H9 (cell line): ENCODE results near the gene BIRC5. TPM values are rescaled to one million over a fixed set of nuclear protein-coding genes. Genes with fewer than 3 reads are reported as not detected.

ENCODE experiments used
- DNase-seq: peaks from one replicate; pipeline ENCODE4 v3.0.0-alpha.2; 2017
- H2AFZ ChIP-seq: one replicate; pipeline ENCODE4 v1.6.1; 2013; ENCODE audit warnings: mild to moderate bottlenecking, low read length, control low read depth, moderate library complexity
- H2AK5ac ChIP-seq: 2 replicates; pipeline ENCODE4 v1.6.1; 2013; ENCODE audit warnings: low read length, control low read depth, mixed read lengths; ENCODE audit not compliant: insufficient read length
- H2BK120ac ChIP-seq: one replicate; pipeline ENCODE4 v1.6.1; 2013; ENCODE audit warnings: low read depth, mild to moderate bottlenecking, low read length, control low read depth, inconsistent platforms; ENCODE audit not compliant: poor library complexity, severe bottlenecking
- H2BK12ac ChIP-seq: 2 replicates; pipeline ENCODE4 v1.6.1; 2013; ENCODE audit warnings: low read length, control low read depth, mixed read lengths, low read depth; ENCODE audit not compliant: insufficient read length
- H2BK15ac ChIP-seq: 2 replicates; pipeline ENCODE4 v1.6.1; 2013; ENCODE audit warnings: low read depth, low read length, control low read depth
- H2BK20ac ChIP-seq: one replicate; pipeline ENCODE4 v1.6.1; 2013; ENCODE audit warnings: low read depth, mild to moderate bottlenecking, low read length, control low read depth, inconsistent platforms; ENCODE audit not compliant: poor library complexity, severe bottlenecking
- H2BK5ac ChIP-seq: 2 replicates; pipeline ENCODE4 v1.6.1; 2013; ENCODE audit warnings: low read length, control low read depth, mixed read lengths; ENCODE audit not compliant: insufficient read length
- H3K14ac ChIP-seq: 2 replicates; pipeline ENCODE4 v1.6.1; 2013; ENCODE audit warnings: low read length, control low read depth; ENCODE audit not compliant: insufficient read depth
- H3K18ac ChIP-seq: 2 replicates; pipeline ENCODE4 v1.6.1; 2013; ENCODE audit warnings: low read depth, mild to moderate bottlenecking, mixed read lengths, low read length, control low read depth; ENCODE audit not compliant: insufficient read length
- H3K23ac ChIP-seq: 2 replicates; pipeline ENCODE4 v1.6.1; 2013; ENCODE audit warnings: low read length, control low read depth, mixed read lengths, low read depth; ENCODE audit not compliant: insufficient read length
- H3K23me2 ChIP-seq: 2 replicates; pipeline ENCODE4 v1.6.1; 2013; ENCODE audit warnings: low read depth, mild to moderate bottlenecking, mixed read lengths, low read length, control low read depth; ENCODE audit not compliant: insufficient read length, poor library complexity, severe bottlenecking
- H3K27ac ChIP-seq: 2 replicates; pipeline ENCODE4 v1.5.1; 2013; ENCODE audit warnings: low read length, control low read depth, mixed read lengths, low read depth; ENCODE audit not compliant: insufficient read length
- H3K27me3 ChIP-seq: 2 replicates; pipeline ENCODE4 v1.6.1; 2013; ENCODE audit warnings: low read length, control low read depth, inconsistent platforms; ENCODE audit not compliant: insufficient read depth
- H3K4ac ChIP-seq: 2 replicates; pipeline ENCODE4 v1.6.1; 2013; ENCODE audit warnings: low read depth, mild to moderate bottlenecking, control low read depth, inconsistent platforms, low read length, moderate library complexity
- H3K4me1 ChIP-seq: 2 replicates; pipeline ENCODE4 v1.6.1; 2013; ENCODE audit warnings: low read length, control low read depth, inconsistent platforms; ENCODE audit not compliant: insufficient read depth
- H3K4me2 ChIP-seq: 2 replicates; pipeline ENCODE4 v1.6.1; 2013; ENCODE audit warnings: low read length, control low read depth, mixed read lengths; ENCODE audit not compliant: insufficient read length, insufficient read depth
- H3K56ac ChIP-seq: 2 replicates; pipeline ENCODE4 v1.6.1; 2013; ENCODE audit warnings: low read depth, mild to moderate bottlenecking, mixed read lengths, low read length, control low read depth; ENCODE audit not compliant: insufficient read length
- H3K79me1 ChIP-seq: 2 replicates; pipeline ENCODE4 v1.6.1; 2013; ENCODE audit warnings: low read depth, mild to moderate bottlenecking, moderate library complexity, low read length, control low read depth, inconsistent platforms; ENCODE audit not compliant: insufficient read depth, poor library complexity, severe bottlenecking
- H3K79me2 ChIP-seq: 2 replicates; pipeline ENCODE4 v1.6.1; 2013; ENCODE audit warnings: low read length, control low read depth, inconsistent platforms; ENCODE audit not compliant: insufficient read depth
- H3K9ac ChIP-seq: 2 replicates; pipeline ENCODE4 v1.6.1; 2013; ENCODE audit warnings: low read length, control low read depth, mixed read lengths; ENCODE audit not compliant: insufficient read length; ENCODE audit errors: extremely low read depth
- H3K9me3 ChIP-seq: one replicate; pipeline ENCODE4 v1.6.1; 2013; ENCODE audit warnings: low read depth, low read length, inconsistent platforms; ENCODE audit not compliant: control insufficient read depth
- H3T11ph ChIP-seq: one replicate; pipeline ENCODE4 v1.6.1; 2013; ENCODE audit warnings: mild to moderate bottlenecking, low read length, control low read depth, inconsistent platforms
- H4K20me1 ChIP-seq: one replicate; pipeline ENCODE4 v1.6.1; 2013; ENCODE audit not compliant: control insufficient read depth, insufficient read length, insufficient read depth
- H4K5ac ChIP-seq: 2 replicates; pipeline ENCODE4 v1.6.1; 2013; ENCODE audit warnings: low read depth, mild to moderate bottlenecking, mixed read lengths, low read length, control low read depth; ENCODE audit not compliant: insufficient read length
- H4K8ac ChIP-seq: replicated peaks from 2 replicates; pipeline ENCODE4 v1.6.1; 2013; ENCODE audit warnings: low read length, control low read depth, mixed read lengths, low read depth; ENCODE audit not compliant: insufficient read length
- H4K91ac ChIP-seq: 2 replicates; pipeline ENCODE4 v1.6.1; 2013; ENCODE audit warnings: low read depth, mild to moderate bottlenecking, moderate library complexity, mixed read lengths, low read length, control low read depth; ENCODE audit not compliant: insufficient read length
- H3K27ac Mint-ChIP-seq, 3 experiments: 2 replicates in 2 of 3; 3 replicates in 1 of 3; pipeline ENCODE4 v1.8.0; 2020 to 2021; ENCODE audit warnings: mixed read lengths in 3 of 3, mild to moderate bottlenecking in 1 of 3, moderate library complexity in 1 of 3
- H3K27me3 Mint-ChIP-seq: 2 replicates; pipeline ENCODE4 v1.8.0; 2021; ENCODE audit warnings: low read depth, mild to moderate bottlenecking, moderate library complexity, mixed read lengths
- H3K36me3 Mint-ChIP-seq, 3 experiments: 2 replicates in 2 of 3; 3 replicates in 1 of 3; pipeline ENCODE4 v1.8.0; 2020 to 2021; ENCODE audit warnings: low read depth in 3 of 3, mixed read lengths in 3 of 3; ENCODE audit not compliant: insufficient read depth in 1 of 3
- H3K4me1 Mint-ChIP-seq, 2 experiments: 2 replicates each; pipeline ENCODE4 v1.8.0; 2020; ENCODE audit warnings: mixed read lengths in 2 of 2
- H3K4me3 Mint-ChIP-seq, 2 experiments: 2 replicates in 1 of 2; 3 replicates in 1 of 2; pipeline ENCODE4 v1.8.0; 2020 to 2021; ENCODE audit warnings: mild to moderate bottlenecking in 2 of 2, mixed read lengths in 2 of 2, moderate library complexity in 1 of 2
- H3K9me3 Mint-ChIP-seq, 2 experiments: 2 replicates in 1 of 2; 3 replicates in 1 of 2; pipeline ENCODE4 v1.8.0; 2020; ENCODE audit warnings: mild to moderate bottlenecking in 2 of 2, mixed read lengths in 2 of 2, moderate library complexity in 1 of 2
- WGBS: extraction: QIAGEN DNeasy Blood & Tissue Kit; methylation state at CpG from one replicate; pipeline ENCODE4 v1.1.7; 2013; ENCODE audit warnings: missing lambda C conversion rate, low lambda C conversion rate, mixed read lengths; ENCODE audit not compliant: insufficient read length; ENCODE audit errors: extremely low coverage; 5-methylcytosine and 5-hydroxymethylcytosine counted together
- total RNA-seq: library from RNA; stranded (reverse); gene quantifications from 2 replicates; pipeline ENCODE4 v1.2.1, GENCODE V29; 2021
- TF ChIP-seq, protein P1 (sequence below): fragments of 200-600 bp; sonication (generic); conservative IDR thresholded peaks from 3 replicates; pipeline ENCODE4 v1.8.0; 2021; ENCODE audit warnings: antibody characterized with exemption, mild to moderate bottlenecking

Gene BIRC5
- total RNA-seq, 1 experiment from 2014 or later, result 97.8 TPM

DNA sequence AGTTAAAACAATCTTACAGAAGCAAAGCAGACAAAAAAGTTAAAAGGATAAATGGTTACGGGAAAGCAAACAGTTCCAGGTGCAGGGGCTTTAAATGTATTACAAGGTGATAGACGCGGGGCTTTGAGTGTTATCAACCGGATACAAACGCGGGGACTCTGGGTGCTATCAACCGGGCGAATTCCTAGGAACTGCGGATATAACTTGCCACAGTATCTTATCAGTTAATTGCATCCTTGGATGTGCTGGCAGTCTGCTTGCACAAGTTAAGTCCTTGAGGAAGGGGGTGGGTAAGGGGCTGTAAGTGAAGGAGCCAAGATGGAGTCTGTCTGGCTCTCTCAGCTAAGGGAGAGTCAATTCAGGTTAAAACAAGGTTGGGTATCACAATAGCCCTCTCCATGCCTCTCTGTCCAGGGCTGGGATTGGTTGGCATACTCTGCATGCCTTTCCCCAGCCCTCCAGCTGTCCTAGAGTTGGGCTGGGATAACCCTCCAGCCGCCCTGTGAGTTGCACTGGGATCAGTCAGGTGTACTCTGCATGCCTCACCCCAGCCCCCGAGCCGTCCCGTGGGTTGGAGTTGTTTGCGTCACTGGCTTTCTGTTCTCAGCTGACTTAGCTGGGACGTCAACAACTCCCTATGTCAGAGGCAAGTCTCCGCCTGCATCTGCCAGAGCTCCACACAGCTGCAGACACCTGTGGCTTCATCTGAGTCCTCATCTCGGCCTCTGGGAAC, 58.3 kb downstream of the BIRC5 start:
- TF ChIP-seq, protein P1, sequence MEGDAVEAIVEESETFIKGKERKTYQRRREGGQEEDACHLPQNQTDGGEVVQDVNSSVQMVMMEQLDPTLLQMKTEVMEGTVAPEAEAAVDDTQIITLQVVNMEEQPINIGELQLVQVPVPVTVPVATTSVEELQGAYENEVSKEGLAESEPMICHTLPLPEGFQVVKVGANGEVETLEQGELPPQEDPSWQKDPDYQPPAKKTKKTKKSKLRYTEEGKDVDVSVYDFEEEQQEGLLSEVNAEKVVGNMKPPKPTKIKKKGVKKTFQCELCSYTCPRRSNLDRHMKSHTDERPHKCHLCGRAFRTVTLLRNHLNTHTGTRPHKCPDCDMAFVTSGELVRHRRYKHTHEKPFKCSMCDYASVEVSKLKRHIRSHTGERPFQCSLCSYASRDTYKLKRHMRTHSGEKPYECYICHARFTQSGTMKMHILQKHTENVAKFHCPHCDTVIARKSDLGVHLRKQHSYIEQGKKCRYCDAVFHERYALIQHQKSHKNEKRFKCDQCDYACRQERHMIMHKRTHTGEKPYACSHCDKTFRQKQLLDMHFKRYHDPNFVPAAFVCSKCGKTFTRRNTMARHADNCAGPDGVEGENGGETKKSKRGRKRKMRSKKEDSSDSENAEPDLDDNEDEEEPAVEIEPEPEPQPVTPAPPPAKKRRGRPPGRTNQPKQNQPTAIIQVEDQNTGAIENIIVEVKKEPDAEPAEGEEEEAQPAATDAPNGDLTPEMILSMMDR, result no peak
- Histone ChIP-seq H3K4me2 (no peak overlapping the region), H3K9me3 (no peaks in the 10 kb centered on the region), H2BK120ac (no peak overlapping the region), H4K91ac (no peak overlapping the region), H3K27ac (no peak overlapping the region), H2BK12ac (no peak overlapping the region), H3K79me1 (no peaks in the 10 kb centered on the region), H2BK15ac (no peak overlapping the region), H2AK5ac (no peak overlapping the region), H4K5ac (no peak overlapping the region), H4K8ac (no peak overlapping the region), H3K56ac (no peak overlapping the region), H3K14ac (no peak overlapping the region; the same call in 1 of the 2 replicates), H3K23ac (no peak overlapping the region), H3K79me2 (no peaks in the 10 kb centered on the region), H4K20me1 (no peaks in the 10 kb centered on the region), H3K4me1 (peaks cover 4% of the 10 kb centered on the region; the same call in 1 of the 2 replicates), H3K4ac (no peak overlapping the region), H3K18ac (no peak overlapping the region), H3K27me3 (no peaks in the 10 kb centered on the region; the same call in 1 of the 2 replicates), H3K23me2 (peaks cover 4% of the 10 kb centered on the region), H2BK20ac (no peak overlapping the region), H3T11ph (no peak overlapping the region), H3K9ac (no peak overlapping the region), H2BK5ac (no peak overlapping the region), H2AFZ (no peak overlapping the region)
- Mint-ChIP-seq H3K4me1 (peaks cover 40 to 61% of the 10 kb centered on the region in 2 experiments), H3K9me3 (peaks cover 0 to 4% of the 10 kb centered on the region in 2 experiments; a peak in 2 of 5 replicates), H3K27ac (peak overlapping the region in 1 of 3 experiments; percentile 55; a peak in 2 of 7 replicates), H3K4me3 (no peak overlapping the region; a peak in 1 of 5 replicates), H3K36me3 (no peaks in the 10 kb centered on the region), H3K27me3 (peaks cover 14% of the 10 kb centered on the region)
- DNase-seq, result peak; percentile 79
- WGBS, result no CpG with 5 or more reads among the region's 17 CpGs
